Measurements from ENCODE around the gene TMEM163. TPM values are rescaled to one million over a fixed set of nuclear protein-coding genes. Genes with fewer than 3 reads are reported as not detected.

Gene TMEM163
- total RNA-seq, 1 donor from 2014 or later: 16.3 TPM

DNA sequence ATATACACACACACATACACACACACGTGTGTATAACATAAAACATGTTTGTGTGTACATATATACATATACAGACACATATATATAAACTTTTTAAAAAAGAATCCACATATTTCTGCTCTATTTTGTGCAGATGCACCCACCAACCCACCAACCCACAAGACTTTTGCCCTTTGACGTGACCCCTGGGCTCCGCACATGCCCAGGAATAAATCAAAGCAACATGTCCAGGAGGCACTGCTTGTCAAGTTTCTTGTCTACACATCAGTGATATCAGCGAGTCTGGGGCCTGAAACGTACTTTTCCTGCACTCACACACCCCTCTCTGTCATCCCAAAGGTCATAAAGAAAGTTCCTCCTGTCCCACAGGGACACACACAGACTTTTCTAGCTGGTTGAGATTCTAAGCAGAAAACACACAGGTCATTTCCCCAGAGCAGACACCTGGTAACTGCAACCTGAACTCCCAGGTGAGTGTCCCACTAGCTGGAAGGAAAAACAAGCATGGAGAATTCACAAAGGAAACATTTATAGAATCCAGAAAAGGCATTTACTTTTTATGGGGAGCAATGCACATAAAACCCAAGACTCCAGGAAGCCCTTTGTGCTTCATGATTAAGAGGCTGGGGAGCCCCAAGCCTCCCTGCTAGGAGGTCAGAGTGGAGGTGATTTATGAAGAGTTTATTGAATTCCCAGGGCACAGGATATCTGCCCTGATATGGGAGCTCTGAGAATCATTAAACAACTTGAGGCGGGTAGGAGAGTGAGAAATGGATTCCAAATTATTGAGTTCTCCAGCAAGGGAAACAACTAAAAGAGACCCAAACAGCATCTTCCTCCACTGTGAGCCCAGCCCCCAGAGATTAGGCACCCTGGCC is 253.3 kb downstream of the TMEM163 start:
- DNase-seq (ENCODE audit: low spot score in 2 of 2) (no peak), FAIRE-seq (no peak)

DNA sequence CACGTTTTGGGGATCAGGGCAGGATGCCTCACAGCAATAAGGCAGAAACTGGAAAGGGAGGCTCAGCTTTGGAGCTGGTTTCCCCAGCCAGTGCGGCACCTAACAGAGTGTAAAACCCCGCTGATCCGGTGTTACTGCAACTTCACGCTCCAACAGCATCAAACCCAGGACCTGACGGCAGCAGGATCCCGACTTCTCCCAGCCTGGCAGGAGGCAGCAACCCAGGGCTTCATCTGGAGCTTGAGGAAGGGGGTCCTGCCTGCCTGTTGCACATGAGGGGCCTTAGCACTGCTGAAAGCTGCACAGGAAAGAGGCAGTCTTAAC is 255.1 kb downstream of the TMEM163 start:
- DNase-seq (ENCODE audit: low spot score in 2 of 2): no peak

DNA sequence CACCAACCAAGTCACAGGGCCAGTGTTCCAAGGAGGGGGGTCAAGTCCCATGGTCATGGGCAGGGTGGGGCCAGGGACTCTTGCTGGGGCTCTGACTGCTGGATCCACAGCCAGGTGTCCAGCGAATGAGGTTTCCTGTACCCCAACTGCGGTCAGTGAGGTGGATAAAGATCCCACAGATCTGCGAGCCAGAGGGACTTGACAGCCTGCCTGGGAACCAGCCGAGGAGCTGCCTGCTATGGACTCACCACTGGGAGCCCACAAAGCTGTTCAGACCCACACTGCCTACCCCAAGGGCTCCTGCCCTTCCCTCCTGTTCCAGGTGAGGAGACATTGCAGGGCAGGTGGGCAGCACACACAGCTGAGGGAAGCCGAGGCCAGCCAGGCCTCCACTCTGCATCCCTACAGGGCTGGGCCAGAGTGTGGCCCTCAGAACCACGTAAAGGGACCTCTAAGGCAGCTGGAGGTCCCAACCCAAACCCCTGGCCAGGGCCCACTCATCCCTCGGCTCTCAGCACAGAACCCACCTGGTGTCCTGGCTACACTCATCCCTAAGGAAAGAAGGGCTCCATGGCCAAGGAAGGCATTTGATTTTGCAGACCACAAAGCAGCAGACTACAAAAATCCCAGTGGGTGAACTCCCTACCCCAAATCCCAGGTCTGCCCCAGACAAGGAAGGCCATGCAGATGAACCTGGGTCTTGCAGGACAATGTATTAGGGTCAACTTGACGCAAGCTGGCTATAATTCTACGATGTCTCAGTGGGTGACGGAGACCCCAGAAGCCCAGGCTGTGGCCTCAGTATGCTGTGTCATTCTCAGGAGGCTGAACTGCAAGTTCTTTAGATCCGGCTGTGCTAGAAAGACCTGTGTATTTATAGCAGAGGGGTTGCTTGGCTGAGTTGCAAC is 255.8 kb downstream of the TMEM163 start:
- peak in 1 of 2 donors; percentile 12 for DNase-seq (ENCODE audit: low spot score in 2 of 2)
- FAIRE-seq: no peak

More for the DNA sequence above, 255.1 kb downstream of the TMEM163 start:
- no peak for FAIRE-seq

DNA sequence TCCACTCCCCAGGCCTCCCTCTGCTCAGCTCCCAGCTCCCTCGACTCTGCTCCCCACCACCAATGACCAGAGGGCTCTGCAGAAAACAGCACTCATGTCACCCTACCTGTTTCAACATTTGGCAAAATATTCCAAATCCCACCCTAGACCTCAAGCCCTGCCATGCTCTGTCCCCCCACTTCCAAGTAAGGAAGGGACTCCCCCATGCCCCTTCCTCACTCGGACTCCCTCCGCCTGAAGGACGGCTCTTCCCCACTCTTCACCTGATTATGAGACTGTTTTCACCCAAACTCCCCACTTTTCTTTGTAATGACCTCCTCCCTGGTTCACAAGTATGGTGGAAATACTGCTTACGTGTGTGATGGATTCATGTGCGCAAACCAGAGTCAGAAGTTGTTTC is 256.5 kb downstream of the TMEM163 start:
- DNase-seq (ENCODE audit: low spot score in 2 of 2) (no peak), FAIRE-seq (no peak)

DNA sequence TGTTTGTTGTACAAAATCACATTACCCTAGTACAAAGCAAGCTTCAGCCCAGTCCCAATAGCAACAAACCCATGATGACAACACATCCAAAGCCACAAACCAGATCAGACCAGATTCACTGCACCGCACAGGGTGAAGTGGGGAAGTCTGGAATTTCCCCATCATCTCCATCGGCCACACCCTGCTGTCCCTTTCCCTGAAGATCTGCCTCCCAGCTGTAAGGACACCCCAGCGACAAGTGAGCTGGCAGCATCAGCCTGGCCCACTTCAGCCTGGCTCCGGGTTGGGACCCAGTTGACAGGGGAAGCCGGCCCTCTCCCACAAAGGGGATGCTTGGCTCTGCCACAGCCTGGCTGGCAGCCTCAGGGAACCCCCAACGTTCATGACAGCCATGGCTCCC is 257.3 kb downstream of the TMEM163 start:
- FAIRE-seq (no peak), DNase-seq (ENCODE audit: low spot score in 2 of 2) (no peak)

DNA sequence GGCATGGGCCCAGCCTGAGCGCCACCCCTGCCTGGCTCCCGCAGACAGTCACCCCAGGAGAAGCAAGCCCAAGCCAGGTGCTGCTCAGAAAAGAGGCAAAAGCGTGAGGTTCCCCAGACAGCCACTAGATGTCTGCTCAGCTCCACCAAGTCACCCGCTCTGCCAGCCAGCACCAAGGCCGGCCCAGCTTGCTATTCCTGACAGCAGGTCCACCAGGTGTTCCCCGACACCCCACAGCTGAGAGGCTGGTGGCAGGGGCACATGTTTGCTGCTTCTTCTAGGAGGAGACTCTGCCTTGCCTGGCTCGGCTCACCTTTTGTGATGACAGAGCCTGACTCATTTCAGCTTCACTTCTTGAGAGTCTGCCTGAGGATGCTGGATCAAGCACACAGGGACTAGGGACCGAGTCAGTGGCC is 258.2 kb downstream of the TMEM163 start:
- DNase-seq (ENCODE audit: low spot score in 2 of 2): peak; percentile 17 to 77

DNA sequence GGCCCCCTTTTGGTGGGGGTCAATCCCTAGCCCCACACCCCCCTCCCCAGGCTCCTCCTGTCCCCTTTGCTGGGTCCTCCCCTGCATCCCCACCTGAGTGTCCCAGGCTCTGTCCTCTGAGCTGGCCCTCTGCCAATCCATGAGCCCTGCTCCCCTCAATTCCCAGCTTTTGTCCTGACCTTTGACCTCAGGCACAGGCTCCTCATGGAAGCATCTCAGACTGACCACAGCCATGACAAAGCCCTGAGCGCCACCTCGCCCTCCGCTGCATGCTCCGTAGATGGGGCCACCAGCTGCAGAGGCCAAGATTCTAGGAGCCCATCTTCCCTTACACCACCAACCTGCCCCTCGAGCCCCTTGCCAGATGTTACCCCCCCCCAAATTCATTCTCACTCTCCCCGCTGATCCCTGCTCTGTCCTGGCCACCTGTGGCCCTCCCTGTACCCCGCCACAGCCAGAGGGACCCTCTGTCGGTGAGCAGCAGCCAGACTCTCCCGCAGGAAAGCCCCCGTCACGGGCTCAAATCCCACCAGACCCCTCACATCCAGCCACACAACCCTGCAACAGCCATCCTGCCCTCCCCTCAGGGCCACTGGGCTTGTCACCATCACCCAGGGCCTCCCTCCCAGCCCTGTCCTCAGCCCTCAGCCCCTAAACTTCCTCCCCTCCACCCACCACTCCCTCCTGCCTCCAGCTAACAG is 258.9 kb downstream of the TMEM163 start:
- DNase-seq (ENCODE audit: low spot score in 2 of 2) (no peak), FAIRE-seq (no peak)

More for the DNA sequence above, 258.2 kb downstream of the TMEM163 start:
- FAIRE-seq: no peak

DNA sequence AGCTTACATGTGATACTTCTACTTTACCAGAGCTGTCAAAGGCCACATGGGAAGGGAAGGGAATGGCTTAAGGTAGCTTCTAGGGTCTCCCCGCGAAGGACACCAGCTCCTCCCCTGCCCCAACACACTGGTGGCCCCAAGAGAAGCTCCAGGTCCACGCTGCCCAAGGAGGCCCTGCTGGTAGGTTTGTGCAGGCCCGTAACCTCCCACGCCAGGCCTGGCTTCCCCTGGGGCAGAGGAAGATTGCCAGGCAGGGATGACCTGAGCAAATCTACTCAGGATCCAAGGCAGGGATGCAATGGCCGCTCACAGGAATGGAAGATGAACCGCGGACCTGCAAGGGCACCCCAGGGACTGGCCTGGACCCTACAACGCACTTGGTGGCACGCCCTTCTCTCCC is 259.9 kb downstream of the TMEM163 start:
- FAIRE-seq (no peak), DNase-seq (ENCODE audit: low spot score in 2 of 2) (no peak)

DNA sequence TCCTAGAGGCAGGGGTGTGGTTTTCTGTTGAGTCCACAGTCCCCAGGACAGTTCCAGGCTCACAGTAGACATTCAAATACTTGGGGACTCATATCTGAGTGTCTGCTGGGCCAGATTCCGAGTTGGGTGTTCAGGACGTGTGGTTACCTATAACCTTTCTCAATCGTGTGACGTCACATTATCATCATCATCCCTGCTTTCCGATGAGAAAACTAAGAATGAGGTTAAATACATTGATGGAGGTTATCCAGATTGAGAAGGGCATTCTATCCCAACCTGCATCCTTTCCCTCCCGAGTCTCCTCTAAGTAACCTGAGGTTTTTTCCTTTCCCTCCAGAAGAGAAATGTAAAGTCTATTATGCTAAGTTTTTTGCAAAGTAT is 260.3 kb downstream of the TMEM163 start:
- no peak for DNase-seq (ENCODE audit: low spot score in 2 of 2)
- no peak for FAIRE-seq

DNA sequence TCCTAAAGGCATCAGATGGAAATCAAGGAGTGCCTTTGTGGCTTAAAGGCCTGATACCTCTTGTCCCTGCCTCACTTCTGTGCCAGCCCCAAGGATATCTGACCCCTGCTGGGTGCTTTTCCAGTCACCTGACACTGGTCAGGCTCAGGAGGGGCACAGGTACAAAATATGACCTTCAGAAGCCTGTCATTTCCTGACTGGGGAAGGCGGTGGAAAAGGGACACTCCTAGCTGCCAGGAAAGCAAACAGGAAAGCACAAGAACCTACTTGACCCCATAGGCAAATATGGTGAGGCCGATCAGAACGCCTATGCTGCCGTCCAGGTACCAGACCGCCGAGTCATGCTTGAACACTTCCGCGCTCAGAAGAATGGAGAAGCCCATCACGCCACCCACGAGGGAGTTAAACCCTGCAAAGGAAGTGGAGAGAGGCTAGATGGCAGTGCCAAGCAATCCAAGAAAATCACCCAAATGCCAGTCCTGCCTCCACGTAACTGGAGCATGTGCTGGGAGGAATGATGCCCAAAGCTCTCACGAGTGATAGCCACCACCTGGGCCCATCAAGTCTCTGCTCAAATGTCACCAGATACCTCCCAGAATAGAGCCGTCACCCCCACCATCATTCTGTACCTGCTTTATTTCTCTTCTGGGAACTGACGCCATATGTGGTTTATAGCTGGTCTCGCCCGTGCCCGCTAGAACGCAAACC is 260.9 kb downstream of the TMEM163 start:
- DNase-seq (ENCODE audit: low spot score in 2 of 2) (no peak), FAIRE-seq (no peak)

DNA sequence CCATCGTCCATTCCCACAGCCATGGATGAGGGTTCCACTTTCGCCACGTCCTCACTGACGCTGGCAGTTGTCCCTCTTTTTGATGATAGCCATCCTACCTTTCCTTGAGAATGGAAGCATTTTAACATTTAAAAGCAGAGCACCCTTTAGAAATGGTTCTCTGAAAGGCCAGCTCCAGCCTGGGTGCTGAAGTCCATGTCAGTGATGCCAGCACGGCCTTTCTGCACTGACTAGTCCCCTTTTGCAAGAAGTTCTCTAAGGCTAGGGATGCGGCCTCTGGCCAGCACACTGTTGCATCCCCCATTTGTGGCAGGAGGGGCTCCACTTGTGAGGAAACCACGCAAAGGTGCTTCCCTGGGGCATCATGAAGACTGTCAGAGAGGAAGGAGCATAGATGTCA is 261.4 kb downstream of the TMEM163 start:
- FAIRE-seq (no peak), DNase-seq (ENCODE audit: low spot score in 2 of 2) (no peak)

DNA sequence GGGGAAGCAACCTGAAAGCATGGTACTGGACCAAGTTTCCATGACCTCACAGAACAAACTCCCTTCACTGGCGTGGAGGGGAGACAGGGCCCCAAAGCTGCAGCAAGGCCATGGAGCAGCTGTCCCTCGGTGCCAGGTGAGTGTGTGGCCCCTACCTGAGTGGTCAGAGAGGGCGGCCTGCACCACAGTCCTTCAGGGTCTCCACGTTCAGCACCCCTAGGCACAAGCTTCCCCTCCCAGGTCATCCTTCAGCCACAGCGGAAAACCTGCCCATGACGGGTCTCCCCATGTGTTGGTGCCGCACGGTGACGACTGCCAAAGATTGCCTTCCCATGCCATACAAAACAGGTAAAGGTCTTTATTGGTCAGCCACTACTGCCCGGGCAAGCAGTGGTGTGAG is 263.4 kb downstream of the TMEM163 start:
- no peak for FAIRE-seq

DNA sequence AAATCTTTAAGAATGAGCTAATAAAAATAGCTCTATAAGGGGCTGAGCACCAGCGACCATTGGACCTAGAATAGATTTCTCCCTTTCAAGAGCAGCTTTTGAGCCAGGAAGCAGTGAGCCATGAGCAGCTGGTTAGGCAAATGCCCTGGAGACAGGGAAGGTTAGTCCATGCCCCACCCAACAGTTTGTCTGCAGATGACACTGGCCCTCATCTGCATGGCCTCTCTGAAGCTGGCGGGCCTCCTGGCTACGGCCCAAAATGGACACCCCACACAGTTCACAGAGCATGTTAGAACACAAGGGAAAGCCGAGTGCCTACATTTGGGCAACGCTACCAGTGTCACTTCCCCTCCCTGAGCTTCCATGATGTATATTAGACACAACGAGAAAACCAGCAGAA is 263.9 kb downstream of the TMEM163 start:
- FAIRE-seq (no peak), DNase-seq (ENCODE audit: low spot score in 2 of 2) (no peak)

More for the DNA sequence above, 263.4 kb downstream of the TMEM163 start:
- no peak for DNase-seq (ENCODE audit: low spot score in 2 of 2)

DNA sequence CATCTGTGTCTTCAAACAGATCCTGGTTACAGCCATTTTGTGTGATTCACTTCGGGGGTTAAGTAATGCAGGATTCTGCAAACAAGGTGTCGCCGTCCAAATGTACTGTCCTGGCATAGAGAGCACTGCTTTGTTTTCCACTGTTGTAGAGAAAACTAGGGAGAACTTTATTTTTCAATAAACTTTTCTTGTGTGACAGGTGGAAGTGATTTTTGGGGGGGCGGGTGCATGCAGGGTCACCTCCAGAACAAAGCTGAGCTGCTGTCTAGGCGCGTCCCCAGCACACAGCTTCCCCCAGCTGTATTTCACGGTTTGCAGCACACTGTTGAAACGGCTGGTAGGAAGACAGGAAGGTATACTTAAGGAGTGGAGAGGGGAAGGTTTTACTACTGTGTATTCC is 264.4 kb downstream of the TMEM163 start:
- DNase-seq (ENCODE audit: low spot score in 2 of 2) (no peak), FAIRE-seq (no peak)

DNA sequence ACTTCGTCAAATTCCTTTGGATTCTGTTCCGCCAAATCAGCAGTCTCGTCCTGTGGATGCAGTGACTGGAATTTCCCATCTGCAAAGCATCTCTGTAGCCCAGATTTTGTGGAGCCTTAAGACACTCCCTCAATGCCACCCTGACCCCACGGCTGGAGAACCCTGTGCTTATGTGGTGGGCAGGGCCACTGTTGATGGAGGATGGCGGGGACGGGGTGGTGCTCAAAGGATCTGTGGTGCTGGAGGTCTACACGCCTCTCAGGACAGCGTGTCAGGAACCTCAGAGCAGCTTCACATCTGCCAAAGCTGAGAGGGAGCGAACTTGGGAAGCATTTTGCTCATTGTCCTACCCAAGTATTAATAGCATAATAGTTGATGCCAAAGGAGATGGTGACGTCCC is 264.8 kb downstream of the TMEM163 start:
- FAIRE-seq (no peak), DNase-seq (ENCODE audit: low spot score in 2 of 2) (no peak)

DNA sequence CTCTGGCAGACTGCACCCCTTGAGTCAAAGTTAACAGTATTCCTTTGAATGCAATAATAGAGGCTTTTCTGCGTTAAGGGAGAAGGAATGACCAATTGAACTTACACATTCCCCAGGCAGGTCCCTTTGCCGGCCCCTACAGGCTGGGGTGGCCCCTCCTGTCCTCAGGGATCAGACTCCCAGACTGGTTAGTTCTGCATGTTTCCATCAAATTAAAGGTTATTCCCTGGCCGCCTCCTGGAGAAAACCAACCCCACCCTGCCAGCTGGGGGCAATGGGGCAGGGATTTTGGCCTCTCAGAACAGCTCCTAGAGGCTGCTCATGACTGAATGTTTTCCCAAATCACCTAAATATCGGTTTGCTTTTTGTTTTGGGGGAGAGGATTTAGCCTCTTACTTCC is 265.3 kb downstream of the TMEM163 start:
- no peak for DNase-seq (ENCODE audit: low spot score in 2 of 2)
- FAIRE-seq: no peak

DNA sequence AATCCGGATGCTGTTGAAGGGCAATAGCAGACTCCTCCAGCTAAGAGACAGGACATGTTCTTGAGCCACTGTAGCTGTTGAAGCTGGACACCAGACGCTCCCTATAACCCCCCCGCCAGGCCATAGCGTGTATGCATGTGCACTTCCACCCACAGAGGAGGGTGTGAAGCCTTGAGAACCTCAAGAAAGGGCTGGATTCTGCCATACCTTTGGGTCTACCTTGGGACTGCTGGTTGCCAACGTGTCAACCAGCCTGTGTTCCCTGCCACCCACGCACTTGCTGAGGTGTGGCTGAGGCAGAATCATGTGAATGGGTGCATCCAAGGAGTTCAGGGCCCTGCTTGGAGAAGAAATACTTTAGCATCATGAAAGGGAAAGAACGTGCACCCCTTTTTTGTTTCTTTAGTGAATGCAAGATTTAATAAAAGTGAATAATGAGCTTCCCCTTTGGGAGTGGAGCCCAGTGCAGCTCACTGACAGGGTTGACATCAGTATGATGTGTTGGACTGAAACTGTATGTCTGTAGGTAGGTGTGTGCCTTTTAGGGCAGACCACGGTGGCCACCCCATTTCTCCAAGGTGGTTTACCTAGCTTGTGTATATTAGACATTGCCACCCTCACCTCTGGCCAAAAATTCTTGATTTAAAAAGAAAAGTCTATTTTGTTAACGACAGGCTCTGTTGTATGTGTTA is 266.6 kb downstream of the TMEM163 start:
- FAIRE-seq: no peak
- no peak for DNase-seq (ENCODE audit: low spot score in 2 of 2)

DNA sequence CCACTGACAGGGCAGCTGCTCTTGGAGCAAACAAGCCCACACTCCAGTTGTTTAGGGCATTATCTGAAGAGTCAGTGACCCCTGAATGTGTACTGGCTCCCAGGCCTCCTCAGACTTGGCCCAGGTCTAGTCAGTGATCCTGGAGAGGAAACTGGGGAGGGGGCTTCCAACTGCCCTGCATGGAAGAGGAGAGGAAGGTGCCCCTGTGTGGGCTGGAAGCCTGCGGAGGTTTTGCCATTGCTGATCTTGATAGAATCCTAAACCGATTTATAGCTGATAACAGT is 267.5 kb downstream of the TMEM163 start:
- FAIRE-seq: no peak
- DNase-seq (ENCODE audit: low spot score in 2 of 2): no peak

DNA sequence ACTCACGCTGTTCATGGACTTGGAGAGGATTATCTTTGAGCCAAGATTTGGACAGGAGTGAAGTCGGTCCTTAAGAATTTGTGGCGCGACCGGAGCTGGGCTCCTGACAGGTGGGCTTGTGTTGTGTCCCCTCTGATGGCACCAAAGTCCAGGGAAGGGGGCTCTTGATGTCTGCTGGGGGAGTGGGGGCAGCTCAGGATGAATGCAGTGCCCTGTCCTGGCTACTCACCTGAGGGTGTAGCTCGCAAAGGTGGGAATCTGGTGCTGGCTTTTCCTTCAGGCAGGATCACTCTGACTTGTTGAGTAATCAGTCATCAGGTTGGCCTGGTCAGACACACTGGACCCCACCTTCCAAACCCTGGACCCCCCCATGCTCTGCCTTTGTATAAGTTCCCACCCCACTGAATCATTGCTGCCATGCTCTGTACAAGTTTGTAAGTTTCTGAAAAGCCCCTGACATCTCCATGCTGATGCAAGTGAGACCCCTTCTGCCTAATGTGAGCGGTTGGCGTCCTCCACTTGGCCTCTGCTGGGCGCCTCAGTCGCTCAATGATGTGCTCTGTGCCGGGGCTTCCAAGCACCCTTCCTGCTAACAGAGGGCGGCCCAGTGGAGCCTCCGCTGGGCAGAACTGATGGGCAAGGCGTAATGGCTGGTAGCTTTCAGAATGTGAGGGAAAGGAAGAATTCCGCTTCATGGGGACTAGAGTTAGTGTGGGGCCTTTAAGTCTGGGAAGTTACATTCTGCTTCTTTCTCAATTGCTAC is 268.9 kb downstream of the TMEM163 start:
- FAIRE-seq: no peak

More for the DNA sequence above, 268.9 kb downstream of the TMEM163 start:
- no peak for DNase-seq (ENCODE audit: low spot score in 2 of 2)
